Fibroblast of skin of right biceps (primary cell): ENCODE measurements around the gene MOAP1.
A peak's percentile ranks its signal among the peaks of the same experiment; 100 is the strongest.
"Not testable (repeated sequence)": the region's sequence is repeated elsewhere in the genome, so short reads cannot be mapped to it uniquely, and the experiment has no call there.

ENCODE experiments used
- DNase-seq: peaks from one replicate; pipeline ENCODE4 v3.0.0-alpha.2; 2013

MOAP1 gene

GRCh38 chr14:93142854-93143652 lies 41.6 kb downstream of the MOAP1 start:
- no peak for DNase-seq

DNA sequence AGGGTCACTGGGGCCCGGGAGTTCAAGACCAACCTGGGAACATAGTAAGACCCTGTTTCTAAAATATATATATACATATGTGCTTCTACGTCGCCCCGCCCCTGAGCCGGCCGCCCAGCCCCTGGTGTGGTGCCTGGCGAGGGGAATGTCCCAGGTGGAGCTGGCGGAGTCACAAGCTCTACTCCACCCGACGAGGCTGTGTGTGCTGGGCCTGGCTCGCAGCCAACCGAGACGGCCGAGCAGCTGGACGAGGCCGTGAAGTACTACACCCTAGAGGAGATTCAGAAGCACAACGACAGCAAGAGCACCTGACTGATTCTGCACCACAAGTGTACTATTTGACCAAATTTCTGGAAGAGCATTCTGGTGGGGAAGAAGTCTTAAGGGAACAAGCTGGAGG lies 46.8 kb downstream of the MOAP1 start:
- no peak for DNase-seq

DNA sequence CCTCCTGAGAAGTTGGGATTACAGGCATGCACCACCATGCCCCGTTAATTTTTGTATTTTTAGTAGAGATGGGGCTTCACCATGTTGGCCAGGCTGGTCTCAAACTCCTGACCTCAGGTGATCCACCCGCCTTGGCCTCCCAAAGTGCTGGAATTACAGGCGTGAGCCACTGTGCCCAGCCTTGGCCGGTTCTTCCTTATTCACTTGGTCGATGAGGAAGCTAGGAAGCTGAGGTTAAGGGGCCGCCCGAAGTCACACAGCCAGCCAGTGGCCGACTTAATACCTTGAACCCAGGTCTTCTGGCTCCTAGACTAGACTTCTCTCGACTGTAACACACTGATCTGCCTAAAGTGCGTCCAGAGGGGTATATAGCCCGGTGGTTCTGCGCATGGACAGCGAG lies 48.2 kb downstream of the MOAP1 start:
- DNase-seq = not testable (repeated sequence)

DNA sequence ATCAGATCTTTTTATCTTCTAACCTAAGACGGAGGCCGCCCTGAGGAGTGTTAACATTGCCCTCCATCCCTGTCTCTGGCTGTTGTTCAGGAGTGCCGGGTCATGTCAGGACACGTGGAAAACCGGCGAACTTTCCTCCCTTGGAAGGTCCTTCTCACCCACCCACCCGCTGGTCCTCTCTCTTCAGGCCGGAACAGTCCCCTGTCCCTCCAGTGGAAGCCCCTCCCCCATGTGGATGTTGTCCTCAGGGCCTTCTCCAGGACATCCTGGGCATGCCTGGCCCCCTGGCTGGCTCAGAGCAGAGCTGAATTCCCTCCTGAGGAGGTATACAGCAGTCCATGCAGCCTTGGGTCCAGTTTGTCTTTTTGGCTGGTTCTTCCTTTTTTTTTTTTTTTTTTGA lies 48.7 kb downstream of the MOAP1 start:
- DNase-seq = no peak

DNA sequence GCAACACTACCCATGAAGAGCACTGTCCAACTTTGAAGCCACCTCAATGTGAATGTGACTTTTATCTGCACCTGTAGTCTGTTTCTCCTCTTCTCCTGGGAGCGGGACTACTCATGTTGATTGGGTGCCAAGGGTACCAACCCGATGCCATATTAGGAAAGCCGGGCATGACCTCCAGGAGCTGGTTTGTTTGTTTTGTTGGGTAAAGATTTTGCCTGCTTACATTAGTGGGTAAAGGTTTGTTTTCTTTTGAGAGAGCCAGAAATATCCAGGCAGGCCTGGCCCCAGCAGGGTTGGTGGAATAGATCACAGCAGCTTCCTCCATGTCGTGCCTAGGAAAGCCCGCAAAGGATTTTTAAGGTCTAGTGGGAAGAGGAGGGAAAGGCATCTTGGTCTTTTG lies 49.3 kb downstream of the MOAP1 start:
- DNase-seq = no peak

- DNase-seq = peak; percentile 40
Observed at GRCh38 chr14:93133464-93133863, 51.2 kb downstream of the MOAP1 start.

- DNase-seq = peak; percentile 12
Observed at GRCh38 chr14:93132472-93133065, 52.1 kb downstream of the MOAP1 start.
